H9 (cell line): Measurements from ENCODE around the gene PNLDC1. TPM values are rescaled to one million over a fixed set of nuclear protein-coding genes. Genes with fewer than 3 reads are reported as not detected.

Experiments
- DNase-seq: peaks from one replicate; pipeline ENCODE4 v3.0.0-alpha.2; 2017
- H2AFZ ChIP-seq: one replicate; pipeline ENCODE4 v1.6.1; 2013; ENCODE audit warnings: mild to moderate bottlenecking, low read length, control low read depth, moderate library complexity
- H2AK5ac ChIP-seq: 2 replicates; pipeline ENCODE4 v1.6.1; 2013; ENCODE audit warnings: low read length, control low read depth, mixed read lengths; ENCODE audit not compliant: insufficient read length
- H2BK120ac ChIP-seq: one replicate; pipeline ENCODE4 v1.6.1; 2013; ENCODE audit warnings: low read depth, mild to moderate bottlenecking, low read length, control low read depth, inconsistent platforms; ENCODE audit not compliant: poor library complexity, severe bottlenecking
- H2BK12ac ChIP-seq: 2 replicates; pipeline ENCODE4 v1.6.1; 2013; ENCODE audit warnings: low read length, control low read depth, mixed read lengths, low read depth; ENCODE audit not compliant: insufficient read length
- H2BK15ac ChIP-seq: 2 replicates; pipeline ENCODE4 v1.6.1; 2013; ENCODE audit warnings: low read depth, low read length, control low read depth
- H2BK20ac ChIP-seq: one replicate; pipeline ENCODE4 v1.6.1; 2013; ENCODE audit warnings: low read depth, mild to moderate bottlenecking, low read length, control low read depth, inconsistent platforms; ENCODE audit not compliant: poor library complexity, severe bottlenecking
- H2BK5ac ChIP-seq: 2 replicates; pipeline ENCODE4 v1.6.1; 2013; ENCODE audit warnings: low read length, control low read depth, mixed read lengths; ENCODE audit not compliant: insufficient read length
- H3K14ac ChIP-seq: 2 replicates; pipeline ENCODE4 v1.6.1; 2013; ENCODE audit warnings: low read length, control low read depth; ENCODE audit not compliant: insufficient read depth
- H3K18ac ChIP-seq: 2 replicates; pipeline ENCODE4 v1.6.1; 2013; ENCODE audit warnings: low read depth, mild to moderate bottlenecking, mixed read lengths, low read length, control low read depth; ENCODE audit not compliant: insufficient read length
- H3K23ac ChIP-seq: 2 replicates; pipeline ENCODE4 v1.6.1; 2013; ENCODE audit warnings: low read length, control low read depth, mixed read lengths, low read depth; ENCODE audit not compliant: insufficient read length
- H3K23me2 ChIP-seq: 2 replicates; pipeline ENCODE4 v1.6.1; 2013; ENCODE audit warnings: low read depth, mild to moderate bottlenecking, mixed read lengths, low read length, control low read depth; ENCODE audit not compliant: insufficient read length, poor library complexity, severe bottlenecking
- H3K27ac ChIP-seq: 2 replicates; pipeline ENCODE4 v1.5.1; 2013; ENCODE audit warnings: low read length, control low read depth, mixed read lengths, low read depth; ENCODE audit not compliant: insufficient read length
- H3K27me3 ChIP-seq: 2 replicates; pipeline ENCODE4 v1.6.1; 2013; ENCODE audit warnings: low read length, control low read depth, inconsistent platforms; ENCODE audit not compliant: insufficient read depth
- H3K4ac ChIP-seq: 2 replicates; pipeline ENCODE4 v1.6.1; 2013; ENCODE audit warnings: low read depth, mild to moderate bottlenecking, control low read depth, inconsistent platforms, low read length, moderate library complexity
- H3K4me1 ChIP-seq: 2 replicates; pipeline ENCODE4 v1.6.1; 2013; ENCODE audit warnings: low read length, control low read depth, inconsistent platforms; ENCODE audit not compliant: insufficient read depth
- H3K4me2 ChIP-seq: 2 replicates; pipeline ENCODE4 v1.6.1; 2013; ENCODE audit warnings: low read length, control low read depth, mixed read lengths; ENCODE audit not compliant: insufficient read length, insufficient read depth
- H3K56ac ChIP-seq: 2 replicates; pipeline ENCODE4 v1.6.1; 2013; ENCODE audit warnings: low read depth, mild to moderate bottlenecking, mixed read lengths, low read length, control low read depth; ENCODE audit not compliant: insufficient read length
- H3K79me1 ChIP-seq: 2 replicates; pipeline ENCODE4 v1.6.1; 2013; ENCODE audit warnings: low read depth, mild to moderate bottlenecking, moderate library complexity, low read length, control low read depth, inconsistent platforms; ENCODE audit not compliant: insufficient read depth, poor library complexity, severe bottlenecking
- H3K79me2 ChIP-seq: 2 replicates; pipeline ENCODE4 v1.6.1; 2013; ENCODE audit warnings: low read length, control low read depth, inconsistent platforms; ENCODE audit not compliant: insufficient read depth
- H3K9ac ChIP-seq: 2 replicates; pipeline ENCODE4 v1.6.1; 2013; ENCODE audit warnings: low read length, control low read depth, mixed read lengths; ENCODE audit not compliant: insufficient read length; ENCODE audit errors: extremely low read depth
- H3K9me3 ChIP-seq: one replicate; pipeline ENCODE4 v1.6.1; 2013; ENCODE audit warnings: low read depth, low read length, inconsistent platforms; ENCODE audit not compliant: control insufficient read depth
- H3T11ph ChIP-seq: one replicate; pipeline ENCODE4 v1.6.1; 2013; ENCODE audit warnings: mild to moderate bottlenecking, low read length, control low read depth, inconsistent platforms
- H4K20me1 ChIP-seq: one replicate; pipeline ENCODE4 v1.6.1; 2013; ENCODE audit not compliant: control insufficient read depth, insufficient read length, insufficient read depth
- H4K5ac ChIP-seq: 2 replicates; pipeline ENCODE4 v1.6.1; 2013; ENCODE audit warnings: low read depth, mild to moderate bottlenecking, mixed read lengths, low read length, control low read depth; ENCODE audit not compliant: insufficient read length
- H4K8ac ChIP-seq: replicated peaks from 2 replicates; pipeline ENCODE4 v1.6.1; 2013; ENCODE audit warnings: low read length, control low read depth, mixed read lengths, low read depth; ENCODE audit not compliant: insufficient read length
- H4K91ac ChIP-seq: 2 replicates; pipeline ENCODE4 v1.6.1; 2013; ENCODE audit warnings: low read depth, mild to moderate bottlenecking, moderate library complexity, mixed read lengths, low read length, control low read depth; ENCODE audit not compliant: insufficient read length
- H3K27ac Mint-ChIP-seq, 3 experiments: 2 replicates in 2 of 3; 3 replicates in 1 of 3; pipeline ENCODE4 v1.8.0; 2020 to 2021; ENCODE audit warnings: mixed read lengths in 3 of 3, mild to moderate bottlenecking in 1 of 3, moderate library complexity in 1 of 3
- H3K27me3 Mint-ChIP-seq: 2 replicates; pipeline ENCODE4 v1.8.0; 2021; ENCODE audit warnings: low read depth, mild to moderate bottlenecking, moderate library complexity, mixed read lengths
- H3K36me3 Mint-ChIP-seq, 3 experiments: 2 replicates in 2 of 3; 3 replicates in 1 of 3; pipeline ENCODE4 v1.8.0; 2020 to 2021; ENCODE audit warnings: low read depth in 3 of 3, mixed read lengths in 3 of 3; ENCODE audit not compliant: insufficient read depth in 1 of 3
- H3K4me1 Mint-ChIP-seq, 2 experiments: 2 replicates each; pipeline ENCODE4 v1.8.0; 2020; ENCODE audit warnings: mixed read lengths in 2 of 2
- H3K4me3 Mint-ChIP-seq, 2 experiments: 2 replicates in 1 of 2; 3 replicates in 1 of 2; pipeline ENCODE4 v1.8.0; 2020 to 2021; ENCODE audit warnings: mild to moderate bottlenecking in 2 of 2, mixed read lengths in 2 of 2, moderate library complexity in 1 of 2
- H3K9me3 Mint-ChIP-seq, 2 experiments: 2 replicates in 1 of 2; 3 replicates in 1 of 2; pipeline ENCODE4 v1.8.0; 2020; ENCODE audit warnings: mild to moderate bottlenecking in 2 of 2, mixed read lengths in 2 of 2, moderate library complexity in 1 of 2
- WGBS: extraction: QIAGEN DNeasy Blood & Tissue Kit; methylation state at CpG from one replicate; pipeline ENCODE4 v1.1.7; 2013; ENCODE audit warnings: missing lambda C conversion rate, low lambda C conversion rate, mixed read lengths; ENCODE audit not compliant: insufficient read length; ENCODE audit errors: extremely low coverage; 5-methylcytosine and 5-hydroxymethylcytosine counted together
- total RNA-seq: library from RNA; stranded (reverse); gene quantifications from 2 replicates; pipeline ENCODE4 v1.2.1, GENCODE V29; 2021
- TF ChIP-seq, protein P1 (sequence below): fragments of 200-600 bp; sonication (generic); conservative IDR thresholded peaks from 3 replicates; pipeline ENCODE4 v1.8.0; 2021; ENCODE audit warnings: antibody characterized with exemption, mild to moderate bottlenecking

Gene PNLDC1
- total RNA-seq, 1 experiment from 2014 or later = not detected

DNA sequence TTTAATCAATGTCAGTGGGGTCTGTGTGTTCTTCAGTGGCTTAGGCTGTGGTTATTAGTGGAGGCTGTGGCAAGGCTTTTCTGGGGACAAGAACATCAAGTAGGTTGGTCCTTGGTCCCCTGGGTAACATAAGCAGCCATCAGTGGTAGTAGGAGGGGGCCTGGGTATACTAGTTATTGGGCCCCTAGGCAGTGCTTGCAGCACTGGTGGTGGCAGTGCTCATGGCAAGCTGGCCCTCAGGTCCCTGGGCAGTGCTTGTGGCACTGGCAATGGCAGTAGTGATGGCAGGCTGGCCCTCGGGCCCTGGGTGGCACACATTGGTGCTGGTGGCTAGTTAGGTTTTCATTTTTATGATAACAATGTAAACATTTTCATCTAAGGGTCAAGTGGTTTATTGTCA, 58.2 kb downstream of the PNLDC1 start:
- Histone ChIP-seq H3K4me1 (no peaks in the 10 kb centered on the region), H3K56ac (no peak overlapping the region), H3K9me3 (no peaks in the 10 kb centered on the region), H2BK20ac (no peak overlapping the region), H2BK15ac (no peak overlapping the region), H3K27me3 (no peaks in the 10 kb centered on the region), H3K27ac (no peak overlapping the region), H3K4ac (no peak overlapping the region), H2BK12ac (no peak overlapping the region), H3K14ac (no peak overlapping the region; the same call in 1 of the 2 replicates), H4K5ac (no peak overlapping the region), H4K91ac (no peak overlapping the region), H3K23ac (no peak overlapping the region), H2AK5ac (no peak overlapping the region), H4K8ac (no peak overlapping the region), H2BK120ac (no peak overlapping the region), H3K4me2 (no peak overlapping the region), H3K9ac (no peak overlapping the region), H3K79me1 (no peaks in the 10 kb centered on the region), H2BK5ac (no peak overlapping the region), H4K20me1 (no peaks in the 10 kb centered on the region), H3K23me2 (no peaks in the 10 kb centered on the region), H3T11ph (no peak overlapping the region), H3K79me2 (no peaks in the 10 kb centered on the region), H3K18ac (no peak overlapping the region), H2AFZ (no peak overlapping the region)
- no peak overlapping the region for H3K4me3 Mint-ChIP-seq
- H3K36me3 Mint-ChIP-seq = no peaks in the 10 kb centered on the region
- no peak for DNase-seq
- no peaks in the 10 kb centered on the region for H3K4me1 Mint-ChIP-seq
- no peaks in the 10 kb centered on the region for H3K9me3 Mint-ChIP-seq
- TF ChIP-seq, protein P1, sequence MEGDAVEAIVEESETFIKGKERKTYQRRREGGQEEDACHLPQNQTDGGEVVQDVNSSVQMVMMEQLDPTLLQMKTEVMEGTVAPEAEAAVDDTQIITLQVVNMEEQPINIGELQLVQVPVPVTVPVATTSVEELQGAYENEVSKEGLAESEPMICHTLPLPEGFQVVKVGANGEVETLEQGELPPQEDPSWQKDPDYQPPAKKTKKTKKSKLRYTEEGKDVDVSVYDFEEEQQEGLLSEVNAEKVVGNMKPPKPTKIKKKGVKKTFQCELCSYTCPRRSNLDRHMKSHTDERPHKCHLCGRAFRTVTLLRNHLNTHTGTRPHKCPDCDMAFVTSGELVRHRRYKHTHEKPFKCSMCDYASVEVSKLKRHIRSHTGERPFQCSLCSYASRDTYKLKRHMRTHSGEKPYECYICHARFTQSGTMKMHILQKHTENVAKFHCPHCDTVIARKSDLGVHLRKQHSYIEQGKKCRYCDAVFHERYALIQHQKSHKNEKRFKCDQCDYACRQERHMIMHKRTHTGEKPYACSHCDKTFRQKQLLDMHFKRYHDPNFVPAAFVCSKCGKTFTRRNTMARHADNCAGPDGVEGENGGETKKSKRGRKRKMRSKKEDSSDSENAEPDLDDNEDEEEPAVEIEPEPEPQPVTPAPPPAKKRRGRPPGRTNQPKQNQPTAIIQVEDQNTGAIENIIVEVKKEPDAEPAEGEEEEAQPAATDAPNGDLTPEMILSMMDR = no peak
- H3K27me3 Mint-ChIP-seq = no peaks in the 10 kb centered on the region; the same call in 1 of the 2 replicates
- WGBS = no CpG with 5 or more reads among the region's 1 CpG
- H3K27ac Mint-ChIP-seq = no peak overlapping the region
